Tibial nerve (tissue), 4 donors: ENCODE measurements around the gene PSMD5. TPM values are rescaled to one million over a fixed set of nuclear protein-coding genes. Genes with fewer than 3 reads are reported as not detected.

Source experiments
- DNase-seq, 2 donors: peaks; one replicate each; pipeline ENCODE4 v3.0.0-alpha.2; 2019; ENCODE audit warnings: low spot score in 2 of 2
- H3K27ac ChIP-seq, 4 donors: fragments of 200-600 bp; sonication (generic) in 3 of 4; one replicate each; pipeline ENCODE4 v1.5.1; 2017 to 2019; ENCODE audit warnings: mild to moderate bottlenecking in 1 of 4
- H3K27me3 ChIP-seq, 2 donors: fragments of 200-600 bp; sonication (generic) in 1 of 2; one replicate each; pipeline versions ENCODE4 v1.5.1 to v1.6.0; 2017 to 2019
- H3K36me3 ChIP-seq, 3 donors: fragments of 200-600 bp; sonication (generic); one replicate each; pipeline ENCODE4 v1.5.1; 2018 to 2019
- H3K4me1 ChIP-seq, 4 donors: fragments of 200-600 bp; sonication (generic) in 3 of 4; one replicate each; pipeline ENCODE4 v1.5.1; 2017 to 2019
- H3K4me3 ChIP-seq, 4 donors: fragments of 200-600 bp; sonication (generic) in 3 of 4; one replicate each; pipeline ENCODE4 v1.5.1; 2017 to 2019; ENCODE audit warnings: mild to moderate bottlenecking in 1 of 4, moderate library complexity in 1 of 4
- H3K9me3 ChIP-seq, 4 donors: fragments of 200-600 bp; sonication (generic) in 3 of 4; one replicate each; pipeline ENCODE4 v1.5.1; 2017 to 2019
- CTCF ChIP-seq, 5 experiments: fragments of 200-600 bp in 3 of 5; fragments of 450-650 bp in 2 of 5; sonication (generic) in 3 of 5; IDR thresholded peaks; one replicate each; pipeline ENCODE4 v1.5.1; 2016 to 2019; ENCODE audit warnings: antibody characterized with exemption in 5 of 5, mild to moderate bottlenecking in 3 of 5, moderate library complexity in 2 of 5
- EP300 ChIP-seq, 2 donors: sonication (generic); formaldehyde crosslinking; IDR thresholded peaks; one replicate each; pipeline ENCODE4 v1.6.1; 2017; ENCODE audit warnings: antibody characterized with exemption in 2 of 2, mild to moderate bottlenecking in 1 of 2
- POLR2A ChIP-seq, 2 donors: fragments of 450-650 bp; IDR thresholded peaks; one replicate each; pipeline ENCODE4 v1.6.1; 2017; ENCODE audit warnings: antibody characterized with exemption in 2 of 2, mild to moderate bottlenecking in 2 of 2, moderate library complexity in 2 of 2
- WGBS, 2 donors: methylation state at CpG; one replicate each; pipeline ENCODE4 v1.1.5; 2018; 5-methylcytosine and 5-hydroxymethylcytosine counted together
- total RNA-seq, 4 donors: library from RNA; depleted of rRNA; stranded (reverse); fragments of >200 nt; gene quantifications; one replicate each; pipeline ENCODE4 v1.1.0, GENCODE V29; 2016

Gene PSMD5
- total RNA-seq, 4 donors from 2014 or later = 33.9 to 37.7 (median 37.4) TPM

GRCh38 chr9:120855827-120856670 is 13.3 kb upstream of the PSMD5 start:
- no peak for DNase-seq
- H3K27me3 ChIP-seq = no peaks in the 10 kb centered on the region
- WGBS, 2 donors = 75 to 77% methylated on average over 7 of the region's 7 CpGs
- no peak overlapping the region for H3K27ac ChIP-seq
- peaks cover 0 to 88% (median 8%) of the 10 kb centered on the region in 3 donors for H3K36me3 ChIP-seq
- no peaks in the 10 kb centered on the region for H3K9me3 ChIP-seq
- no peak overlapping the region for H3K4me3 ChIP-seq
- H3K4me1 ChIP-seq = peaks cover 0 to 6% (median 0%) of the 10 kb centered on the region in 4 donors
- TF ChIP-seq EP300 (IDR thresholded peaks at IDR 0.05) = no peak
- no peak for TF ChIP-seq POLR2A (IDR thresholded peaks at IDR 0.05)
- TF ChIP-seq CTCF (IDR thresholded peaks at IDR 0.05) = no peak

GRCh38 chr9:120854596-120855327 is 12.0 kb upstream of the PSMD5 start:
- DNase-seq = no peak
- Histone ChIP-seq H3K4me3 (no peak overlapping the region), H3K36me3 (peaks cover 0 to 81% (median 4%) of the 10 kb centered on the region in 3 donors), H3K4me1 (peaks cover 0 to 6% (median 0%) of the 10 kb centered on the region in 4 donors), H3K27me3 (no peaks in the 10 kb centered on the region), H3K9me3 (no peaks in the 10 kb centered on the region), H3K27ac (no peak overlapping the region)
- WGBS, 2 donors = 71 to 76% methylated on average over 3 of the region's 3 CpGs
- TF ChIP-seq CTCF (IDR thresholded peaks at IDR 0.05) (no peak), EP300 (IDR thresholded peaks at IDR 0.05) (no peak), POLR2A (IDR thresholded peaks at IDR 0.05) (no peak)

- DNase-seq = no peak
- 85 to 87% methylated on average over 6 of the region's 6 CpGs for WGBS, 2 donors
- TF ChIP-seq CTCF (IDR thresholded peaks at IDR 0.05) (no peak), EP300 (IDR thresholded peaks at IDR 0.05) (no peak), POLR2A (IDR thresholded peaks at IDR 0.05) (no peak)
- no peak overlapping the region for H3K27ac ChIP-seq
- H3K36me3 ChIP-seq = peaks cover 0 to 82% (median 4%) of the 10 kb centered on the region in 3 donors
- no peaks in the 10 kb centered on the region for H3K9me3 ChIP-seq
- no peaks in the 10 kb centered on the region for H3K27me3 ChIP-seq
- no peak overlapping the region for H3K4me3 ChIP-seq
- H3K4me1 ChIP-seq = peaks cover 0 to 6% (median 0%) of the 10 kb centered on the region in 4 donors
Observed at GRCh38 chr9:120853198-120853597, 10.5 kb upstream of the PSMD5 start.

- peaks cover 0 to 77% (median 0%) of the 10 kb centered on the region in 3 donors for H3K36me3 ChIP-seq
- no peak overlapping the region for H3K27ac ChIP-seq
- H3K4me1 ChIP-seq = peaks cover 0 to 6% (median 0%) of the 10 kb centered on the region in 4 donors
- H3K4me3 ChIP-seq = no peak overlapping the region
- H3K27me3 ChIP-seq = no peaks in the 10 kb centered on the region
- H3K9me3 ChIP-seq = no peaks in the 10 kb centered on the region
- WGBS, 2 donors = 66 to 75% methylated on average over 5 of the region's 5 CpGs
- no peak for DNase-seq
- TF ChIP-seq EP300 (IDR thresholded peaks at IDR 0.05) = no peak
- TF ChIP-seq POLR2A (IDR thresholded peaks at IDR 0.05) = no peak
- TF ChIP-seq CTCF (IDR thresholded peaks at IDR 0.05) = no peak
Observed at GRCh38 chr9:120852240-120853010, 9.7 kb upstream of the PSMD5 start.
